DND-41 (cell line): ENCODE results near the gene SF3B5.

Experiments used
- ATAC-seq: fragments of 200-7000 bp; cut with Tn5 transposase; 3 replicates; pipeline ENCODE4 v1.9.1; 2021; ENCODE audit warnings: low read depth; ENCODE audit not compliant: insufficient read depth
- DNase-seq: peaks from one replicate; pipeline ENCODE4 v3.0.0-alpha.2; 2020
- H2AFZ ChIP-seq: 2 replicates; pipeline ENCODE4 v1.6.0; 2012; ENCODE audit warnings: low read depth, low read length
- H3K27ac ChIP-seq: 2 replicates; pipeline ENCODE4 v1.5.1; 2012; ENCODE audit warnings: low read length, inconsistent platforms
- H3K27me3 ChIP-seq: fragments of 200-600 bp; sonication (generic); 2 replicates; pipeline ENCODE4 v1.6.0; 2012; ENCODE audit warnings: low read length, mild to moderate bottlenecking, inconsistent platforms; ENCODE audit not compliant: insufficient read depth, poor library complexity
- H3K36me3 ChIP-seq: 2 replicates; pipeline ENCODE4 v1.5.1; 2012; ENCODE audit warnings: low read length, inconsistent platforms; ENCODE audit not compliant: insufficient read depth
- H3K4me1 ChIP-seq: 2 replicates; pipeline ENCODE4 v1.5.1; 2012; ENCODE audit warnings: mild to moderate bottlenecking, low read length; ENCODE audit not compliant: insufficient read depth
- H3K4me2 ChIP-seq: 2 replicates; pipeline ENCODE4 v1.6.0; 2012; ENCODE audit warnings: mild to moderate bottlenecking, moderate library complexity, low read length, inconsistent platforms; ENCODE audit not compliant: insufficient read depth
- H3K4me3 ChIP-seq, 2 experiments: fragments of 200-600 bp in 1 of 2; shearing (Covaris generic) in 1 of 2; 2 replicates each; pipeline ENCODE4 v1.5.1; 2012 to 2016; ENCODE audit warnings: inconsistent platforms in 2 of 2, low read length in 2 of 2, mild to moderate bottlenecking in 2 of 2, low read depth in 1 of 2, moderate library complexity in 1 of 2
- H3K79me2 ChIP-seq: 2 replicates; pipeline ENCODE4 v1.6.0; 2012; ENCODE audit warnings: low read length, inconsistent platforms; ENCODE audit not compliant: insufficient read depth
- H3K9ac ChIP-seq: 2 replicates; pipeline ENCODE4 v1.6.0; 2012; ENCODE audit warnings: low read depth, mild to moderate bottlenecking, inconsistent platforms, low read length, moderate library complexity
- H3K9me3 ChIP-seq: 2 replicates; pipeline ENCODE4 v1.5.1; 2012; ENCODE audit warnings: low read length, moderate library complexity, mild to moderate bottlenecking, inconsistent platforms; ENCODE audit not compliant: insufficient read depth, severe bottlenecking
- H4K20me1 ChIP-seq: 2 replicates; pipeline ENCODE4 v1.6.0; 2012; ENCODE audit warnings: low read length; ENCODE audit not compliant: insufficient read depth
- CTCF ChIP-seq: IDR thresholded peaks from 2 replicates; pipeline ENCODE4 v1.5.1; 2012; ENCODE audit warnings: borderline replicate concordance, low read length, moderate library complexity, mild to moderate bottlenecking; ENCODE audit not compliant: poor library complexity, severe bottlenecking; ENCODE audit errors: extremely low read depth
- EZH2 ChIP-seq: IDR thresholded peaks from 3 replicates; pipeline ENCODE4 v1.6.1; 2012; ENCODE audit warnings: borderline replicate concordance, low read depth, mild to moderate bottlenecking, moderate library complexity, low read length, inconsistent platforms; ENCODE audit not compliant: severe bottlenecking

The SF3B5 gene

DNA sequence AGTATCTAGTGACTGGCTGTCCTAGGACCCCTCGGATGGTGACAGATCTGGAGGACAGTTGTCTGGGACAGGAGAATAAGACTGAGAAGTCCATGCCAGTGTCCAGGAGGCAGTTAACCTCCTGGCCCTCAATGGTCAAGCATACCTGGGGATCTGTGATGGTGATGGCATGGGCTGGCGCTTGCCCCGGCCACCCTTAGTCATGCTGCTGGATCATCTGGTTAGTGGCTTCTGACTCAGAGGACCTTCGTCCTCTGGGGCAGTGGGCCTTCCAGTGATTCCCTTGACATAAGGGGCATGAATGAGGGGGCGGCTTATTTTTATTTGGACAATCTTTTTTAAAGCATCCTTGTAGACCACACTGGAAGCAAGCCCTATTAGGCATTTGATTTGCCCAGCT, 24.0 kb upstream of the SF3B5 start:
- H3K9me3 ChIP-seq, result no peaks in the 10 kb centered on the region
- no peak overlapping the region for H3K27ac ChIP-seq
- H3K9ac ChIP-seq, result no peak overlapping the region
- TF ChIP-seq EZH2 (no peak), CTCF (no peak)
- H2AFZ ChIP-seq, result no peak overlapping the region
- no peaks in the 10 kb centered on the region for H3K79me2 ChIP-seq
- H4K20me1 ChIP-seq, result no peaks in the 10 kb centered on the region
- no peaks in the 10 kb centered on the region for H3K4me1 ChIP-seq
- ATAC-seq (no peak), DNase-seq (no peak)
- no peaks in the 10 kb centered on the region for H3K36me3 ChIP-seq
- no peaks in the 10 kb centered on the region for H3K27me3 ChIP-seq
- no peak overlapping the region for H3K4me3 ChIP-seq
- no peak overlapping the region for H3K4me2 ChIP-seq

- no peak for DNase-seq
- TF ChIP-seq EZH2, result no peak
- no peak for TF ChIP-seq CTCF
- Histone ChIP-seq H3K9ac (no peak overlapping the region), H3K36me3 (no peaks in the 10 kb centered on the region), H3K4me2 (no peak overlapping the region), H3K27me3 (no peaks in the 10 kb centered on the region), H4K20me1 (no peaks in the 10 kb centered on the region), H3K27ac (no peak overlapping the region), H3K4me3 (no peak overlapping the region), H3K9me3 (no peaks in the 10 kb centered on the region), H3K4me1 (no peaks in the 10 kb centered on the region), H2AFZ (no peak overlapping the region), H3K79me2 (no peaks in the 10 kb centered on the region)
- ATAC-seq, result no peak
Measured at GRCh38 chr6:144115219-144115618, 19.8 kb upstream of the SF3B5 start.

- H4K20me1 ChIP-seq, result no peaks in the 10 kb centered on the region
- DNase-seq, result no peak
- no peaks in the 10 kb centered on the region for H3K79me2 ChIP-seq
- H3K4me2 ChIP-seq, result no peak overlapping the region
- H3K4me3 ChIP-seq, result no peak overlapping the region
- no peak overlapping the region for H2AFZ ChIP-seq
- H3K9me3 ChIP-seq, result no peaks in the 10 kb centered on the region
- TF ChIP-seq CTCF (no peak), EZH2 (no peak)
- no peak for ATAC-seq
- no peaks in the 10 kb centered on the region for H3K36me3 ChIP-seq
- H3K27me3 ChIP-seq, result no peaks in the 10 kb centered on the region
- H3K9ac ChIP-seq, result no peak overlapping the region
- no peaks in the 10 kb centered on the region for H3K4me1 ChIP-seq
- no peak overlapping the region for H3K27ac ChIP-seq
Measured at GRCh38 chr6:144113366-144113765, 18.0 kb upstream of the SF3B5 start.

GRCh38 chr6:144110210-144110609, 14.8 kb upstream of the SF3B5 start:
- DNase-seq (no peak), ATAC-seq (no peak)
- Histone ChIP-seq H3K4me2 (no peak overlapping the region), H3K36me3 (no peaks in the 10 kb centered on the region), H2AFZ (no peak overlapping the region), H3K79me2 (no peaks in the 10 kb centered on the region), H3K4me3 (no peak overlapping the region), H3K9ac (no peak overlapping the region), H4K20me1 (no peaks in the 10 kb centered on the region), H3K27ac (no peak overlapping the region), H3K9me3 (no peaks in the 10 kb centered on the region), H3K4me1 (no peaks in the 10 kb centered on the region), H3K27me3 (no peaks in the 10 kb centered on the region)
- TF ChIP-seq EZH2, result no peak
- TF ChIP-seq CTCF, result no peak
